Measurements from ENCODE around the gene ANKS1B.

- TF ChIP-seq, protein P1, sequence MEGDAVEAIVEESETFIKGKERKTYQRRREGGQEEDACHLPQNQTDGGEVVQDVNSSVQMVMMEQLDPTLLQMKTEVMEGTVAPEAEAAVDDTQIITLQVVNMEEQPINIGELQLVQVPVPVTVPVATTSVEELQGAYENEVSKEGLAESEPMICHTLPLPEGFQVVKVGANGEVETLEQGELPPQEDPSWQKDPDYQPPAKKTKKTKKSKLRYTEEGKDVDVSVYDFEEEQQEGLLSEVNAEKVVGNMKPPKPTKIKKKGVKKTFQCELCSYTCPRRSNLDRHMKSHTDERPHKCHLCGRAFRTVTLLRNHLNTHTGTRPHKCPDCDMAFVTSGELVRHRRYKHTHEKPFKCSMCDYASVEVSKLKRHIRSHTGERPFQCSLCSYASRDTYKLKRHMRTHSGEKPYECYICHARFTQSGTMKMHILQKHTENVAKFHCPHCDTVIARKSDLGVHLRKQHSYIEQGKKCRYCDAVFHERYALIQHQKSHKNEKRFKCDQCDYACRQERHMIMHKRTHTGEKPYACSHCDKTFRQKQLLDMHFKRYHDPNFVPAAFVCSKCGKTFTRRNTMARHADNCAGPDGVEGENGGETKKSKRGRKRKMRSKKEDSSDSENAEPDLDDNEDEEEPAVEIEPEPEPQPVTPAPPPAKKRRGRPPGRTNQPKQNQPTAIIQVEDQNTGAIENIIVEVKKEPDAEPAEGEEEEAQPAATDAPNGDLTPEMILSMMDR (IDR thresholded peaks at IDR 0.05) = no peak
- no peak for TF ChIP-seq EP300 (IDR thresholded peaks at IDR 0.05)
- no peak for TF ChIP-seq POLR2A (IDR thresholded peaks at IDR 0.05)
- no peak for TF ChIP-seq POLR2AphosphoS5 (IDR thresholded peaks at IDR 0.05)
Measured at GRCh38 chr12:98699586-98699985, 1285.2 kb downstream of the ANKS1B start.

Data from suprapubic skin (tissue), 4 donors.